HG03095 (cell line): ENCODE data around the gene ASXL3.

Source experiments
- ATAC-seq: cut with Tn5 transposase; IDR thresholded peaks from one replicate; pipeline ENCODE4 v1.9.1; 2021; ENCODE audit warnings: moderate library complexity; ENCODE audit not compliant: unreplicated experiment

ASXL3 gene

DNA sequence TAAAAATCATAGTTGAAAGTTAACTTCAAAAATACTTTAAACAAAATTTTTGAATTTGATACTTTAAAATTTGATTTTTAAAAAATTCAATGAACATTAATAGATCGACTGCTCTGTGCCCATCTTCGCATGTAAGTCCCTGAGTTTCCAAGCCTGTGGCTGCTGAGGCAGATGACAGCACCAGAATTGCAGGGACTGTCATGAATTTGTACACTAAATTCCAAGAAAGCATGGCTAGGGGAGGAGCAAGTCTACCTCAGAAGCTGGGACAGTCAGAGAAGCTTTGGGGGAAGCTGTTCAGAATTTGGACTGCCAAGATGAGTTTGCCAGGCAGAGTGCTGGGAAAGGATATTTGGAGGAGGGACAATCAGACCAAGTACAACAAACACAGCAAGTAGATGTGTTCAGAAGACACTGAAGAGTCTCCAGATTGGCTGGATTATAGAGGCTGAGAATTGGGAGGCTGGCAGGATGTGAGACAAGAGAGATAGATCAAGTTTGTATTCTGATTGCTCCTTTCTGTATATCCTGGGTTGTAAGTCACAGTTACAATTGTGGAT is 79.0 kb downstream of the ASXL3 start:
- no peak for ATAC-seq

DNA sequence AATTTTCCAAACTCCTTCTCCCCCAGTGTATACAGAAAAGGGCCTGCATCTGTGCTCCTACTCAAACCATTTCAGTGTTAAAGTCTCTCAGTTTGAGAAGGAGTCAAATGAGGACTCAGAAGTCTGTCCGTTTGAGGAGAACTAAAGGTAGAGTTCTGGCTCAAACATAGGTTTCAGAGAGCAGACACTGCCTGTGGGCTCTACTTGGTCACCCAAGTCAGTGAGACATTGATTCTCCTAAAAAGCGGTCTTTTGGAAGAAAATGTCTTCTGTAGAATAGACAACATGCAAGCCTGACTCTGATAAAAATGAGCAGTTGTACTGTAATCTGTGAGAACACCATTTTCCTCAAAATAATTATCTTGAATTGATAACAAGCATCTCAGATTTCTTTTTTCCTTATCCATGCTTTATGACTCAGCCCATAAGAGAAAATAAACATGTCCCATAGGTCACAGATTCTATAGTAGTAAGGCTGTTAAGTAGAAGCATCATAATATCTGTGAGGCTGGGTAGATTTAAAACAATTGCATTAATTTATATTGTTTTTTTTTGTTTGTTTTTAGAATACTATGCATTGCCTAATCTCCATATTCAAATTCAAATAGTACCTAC is 82.8 kb downstream of the ASXL3 start:
- ATAC-seq, result no peak

DNA sequence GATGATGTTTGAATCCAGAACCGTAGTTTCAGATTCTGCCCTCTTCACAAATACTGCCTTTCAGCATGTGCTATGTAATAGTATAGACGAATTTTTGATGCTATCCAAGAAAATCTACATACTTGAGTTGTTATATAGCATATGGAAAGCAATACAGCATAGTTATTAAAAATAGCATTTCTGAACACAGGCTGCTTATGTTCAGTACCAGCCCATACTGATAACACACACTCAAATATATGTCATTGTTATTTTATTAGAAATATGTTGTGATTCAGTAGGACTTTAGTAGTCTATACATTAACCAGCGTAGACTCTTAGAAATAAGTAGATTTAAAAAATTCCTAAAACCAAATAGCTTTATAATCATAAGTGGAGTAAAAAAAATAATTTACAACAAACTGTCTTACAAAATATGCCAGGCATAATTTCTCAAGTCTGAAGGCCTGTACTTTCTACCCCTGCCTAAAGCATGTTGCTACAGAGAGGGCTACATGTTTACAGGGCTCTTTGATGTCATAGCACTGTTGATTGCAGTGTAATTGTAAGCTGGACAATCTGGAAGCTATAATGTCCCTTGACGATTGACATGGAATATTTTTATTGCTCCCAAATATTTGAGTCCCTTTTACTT is 86.3 kb downstream of the ASXL3 start:
- no peak for ATAC-seq

DNA sequence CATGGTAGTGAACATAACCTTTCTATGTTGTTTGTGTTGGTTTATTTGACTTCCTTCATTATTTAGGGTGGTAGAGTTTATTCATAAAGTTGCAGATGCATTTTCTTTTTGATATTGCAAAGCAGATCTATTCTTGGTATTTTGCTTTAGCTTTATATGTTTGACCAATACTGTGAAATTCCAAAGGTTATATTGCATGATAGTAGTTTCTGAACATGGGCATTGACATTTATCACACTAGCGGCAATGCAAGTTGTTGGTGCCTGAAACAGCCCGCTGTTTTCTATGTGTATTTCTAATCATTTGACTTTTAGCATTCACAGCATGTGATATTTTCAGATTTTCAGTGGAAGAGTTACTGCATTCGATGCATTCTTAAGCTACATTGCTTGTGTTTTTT is 87.2 kb downstream of the ASXL3 start:
- no peak for ATAC-seq

DNA sequence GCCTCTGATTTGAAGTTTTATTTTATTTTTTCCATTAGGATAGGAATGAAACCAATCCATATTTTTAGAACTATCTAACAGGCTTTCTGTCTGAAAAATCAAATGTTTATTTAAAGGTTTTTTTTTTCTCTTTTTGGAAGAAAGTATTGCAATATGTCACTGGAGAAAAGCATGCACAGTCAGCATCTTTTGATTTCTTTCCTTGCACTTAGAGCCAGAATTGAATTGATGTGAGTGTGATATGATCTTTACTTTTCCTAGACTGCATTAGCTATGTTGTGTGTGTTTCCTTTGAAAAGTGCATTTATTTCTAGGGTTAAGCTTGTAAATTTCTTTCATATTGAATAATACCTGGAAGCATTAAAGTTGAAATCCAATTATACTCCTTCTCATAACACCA is 87.6 kb downstream of the ASXL3 start:
- ATAC-seq, result no peak

DNA sequence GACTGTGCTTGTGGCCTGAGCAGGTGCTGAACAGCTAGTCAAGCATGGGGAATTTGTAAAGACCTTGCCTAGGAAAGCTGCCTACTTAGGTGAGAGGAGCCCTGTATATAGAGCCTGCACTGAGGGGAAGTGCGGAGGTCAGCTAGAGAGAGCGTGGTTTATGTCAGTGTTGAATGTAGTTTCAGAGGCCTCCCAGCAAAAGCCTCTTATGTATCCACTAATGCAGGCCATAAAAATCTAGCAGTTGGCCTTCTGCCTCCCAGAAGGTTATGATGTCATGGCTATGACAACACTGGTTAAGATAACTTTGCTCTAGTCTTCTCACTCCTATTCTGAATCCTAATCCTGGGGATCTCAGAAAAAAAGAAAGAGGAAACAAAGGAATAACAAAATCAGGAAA is 88.9 kb downstream of the ASXL3 start:
- ATAC-seq, result no peak

DNA sequence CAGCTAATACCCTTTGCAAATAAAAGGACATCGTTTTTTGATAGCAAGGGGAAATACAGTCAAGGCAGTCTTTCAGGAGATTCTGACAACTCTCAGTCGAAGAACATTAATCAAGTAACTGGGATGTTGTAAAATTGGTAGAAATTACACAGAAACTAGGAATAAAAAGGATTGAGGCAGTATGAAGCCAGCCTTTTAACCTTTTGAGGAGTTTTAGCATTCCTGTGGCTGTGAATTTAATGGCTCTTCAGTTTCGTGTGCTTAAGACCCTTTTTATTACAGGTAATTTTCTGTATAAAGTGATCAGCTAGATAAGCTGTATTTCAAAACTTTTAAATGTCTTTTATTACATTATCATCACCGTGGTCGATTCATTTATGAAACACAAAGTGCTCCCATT is 91.6 kb downstream of the ASXL3 start:
- ATAC-seq, result no peak

DNA sequence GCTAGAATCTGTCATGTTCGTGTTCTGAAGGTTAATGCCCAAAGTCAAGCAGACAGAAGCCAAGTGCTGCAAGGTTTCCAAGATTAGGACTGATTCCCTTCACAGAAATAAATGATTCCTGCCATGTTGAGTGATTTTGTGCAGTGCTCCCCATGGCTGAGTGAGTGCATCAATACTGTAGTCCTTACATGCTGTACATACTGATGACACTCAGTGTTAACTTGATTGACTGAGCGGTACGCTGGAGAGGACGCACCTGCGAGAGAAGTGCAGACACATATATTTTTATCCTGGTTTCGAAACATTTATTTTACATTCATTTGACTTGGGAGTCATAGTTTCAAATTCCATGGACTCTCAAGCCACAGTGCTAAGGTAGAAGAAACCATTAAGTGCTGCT is 92.0 kb downstream of the ASXL3 start:
- ATAC-seq, result no peak

DNA sequence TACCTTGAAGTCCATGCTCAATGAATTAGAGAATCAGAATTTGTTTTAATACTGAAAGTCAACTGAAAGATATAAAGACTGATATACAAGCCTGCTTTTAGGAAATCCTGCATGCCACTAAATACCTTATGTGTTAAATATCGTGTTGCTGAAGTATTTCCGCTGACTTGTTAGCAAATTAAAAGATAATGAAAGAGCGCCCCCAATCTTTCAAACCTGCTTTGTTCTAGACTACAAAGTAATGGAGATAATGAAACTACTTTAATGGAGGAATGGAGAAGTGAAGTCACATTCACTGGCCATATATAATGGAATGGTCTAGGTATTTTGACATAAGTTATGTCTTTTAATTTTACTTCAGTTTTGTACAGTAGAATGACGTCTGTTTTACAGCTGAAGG is 95.7 kb downstream of the ASXL3 start:
- no peak for ATAC-seq

DNA sequence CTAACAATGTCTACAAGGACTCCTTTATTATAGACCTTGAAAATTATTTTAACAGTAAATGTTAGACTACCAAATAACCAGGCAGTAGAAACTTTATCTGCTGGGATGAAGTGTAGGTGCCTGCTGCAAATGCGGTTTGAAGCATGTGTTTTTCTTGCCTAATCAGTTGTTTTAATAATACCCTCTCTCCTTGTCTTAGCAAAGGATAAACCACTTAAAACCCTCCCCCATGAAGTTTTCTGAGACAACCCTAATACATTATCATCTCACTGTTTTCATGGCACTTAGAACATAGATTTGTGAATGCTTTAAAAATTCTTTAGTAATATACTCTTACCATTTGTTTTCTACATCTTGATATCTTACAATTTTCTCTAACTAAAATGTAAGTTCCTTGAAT is 98.6 kb downstream of the ASXL3 start:
- ATAC-seq, result no peak

DNA sequence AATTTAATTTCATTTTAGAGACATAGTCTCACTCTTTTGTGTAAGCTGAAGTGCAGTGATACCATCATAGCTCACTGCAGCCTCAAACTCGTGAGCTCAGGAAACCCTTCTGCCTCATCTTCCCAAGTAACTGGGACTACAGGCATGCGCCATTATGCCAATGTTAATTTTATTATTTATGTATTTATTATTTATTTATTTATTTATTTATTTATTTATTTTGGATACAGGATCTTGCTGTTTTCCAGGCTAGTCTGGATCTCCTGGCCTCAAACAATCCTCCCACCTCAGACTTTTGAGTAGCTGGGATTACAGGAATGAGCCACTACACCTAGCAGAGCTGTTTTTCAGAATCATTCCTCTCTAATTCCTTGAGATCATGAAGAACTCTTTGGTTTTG is 99.9 kb downstream of the ASXL3 start:
- ATAC-seq, result no peak

DNA sequence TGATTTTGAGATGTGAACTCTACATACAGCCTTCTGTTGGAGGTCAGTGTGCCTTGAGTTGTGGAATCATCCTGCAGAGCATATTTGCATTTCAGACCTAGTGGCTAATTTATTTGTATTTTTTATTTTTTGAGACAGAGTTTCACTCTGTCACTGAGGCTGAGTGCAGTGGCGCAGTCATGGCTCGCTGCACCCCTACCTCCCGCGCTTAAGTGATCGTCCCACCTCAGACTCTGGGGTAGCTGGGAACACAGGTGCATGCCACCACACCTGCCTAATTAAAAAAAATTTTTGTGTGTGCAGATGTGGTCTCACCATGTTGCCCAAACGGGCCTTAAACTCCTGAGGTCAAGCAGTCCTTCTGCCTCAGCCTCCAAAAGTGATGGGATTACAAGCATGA is 104.4 kb downstream of the ASXL3 start:
- ATAC-seq, result no peak

DNA sequence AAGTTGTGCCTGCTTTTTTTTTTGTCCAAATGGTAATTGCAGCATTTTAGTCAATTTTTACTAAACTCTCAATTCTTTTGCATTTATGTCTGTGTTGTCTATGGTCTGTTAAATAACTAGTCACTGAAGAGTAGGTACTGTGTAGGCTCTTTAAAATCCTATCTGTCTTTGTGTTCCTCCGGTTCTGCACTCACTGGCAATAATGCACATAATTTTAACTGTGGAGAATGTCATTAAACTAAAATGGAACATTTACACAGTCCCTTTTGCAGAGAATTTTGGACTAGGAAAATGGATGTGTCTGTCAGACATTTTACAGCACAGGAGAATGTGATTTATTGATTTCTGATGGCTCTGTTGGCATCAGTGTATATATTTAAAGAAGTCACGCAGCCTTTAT is 116.6 kb downstream of the ASXL3 start:
- no peak for ATAC-seq

DNA sequence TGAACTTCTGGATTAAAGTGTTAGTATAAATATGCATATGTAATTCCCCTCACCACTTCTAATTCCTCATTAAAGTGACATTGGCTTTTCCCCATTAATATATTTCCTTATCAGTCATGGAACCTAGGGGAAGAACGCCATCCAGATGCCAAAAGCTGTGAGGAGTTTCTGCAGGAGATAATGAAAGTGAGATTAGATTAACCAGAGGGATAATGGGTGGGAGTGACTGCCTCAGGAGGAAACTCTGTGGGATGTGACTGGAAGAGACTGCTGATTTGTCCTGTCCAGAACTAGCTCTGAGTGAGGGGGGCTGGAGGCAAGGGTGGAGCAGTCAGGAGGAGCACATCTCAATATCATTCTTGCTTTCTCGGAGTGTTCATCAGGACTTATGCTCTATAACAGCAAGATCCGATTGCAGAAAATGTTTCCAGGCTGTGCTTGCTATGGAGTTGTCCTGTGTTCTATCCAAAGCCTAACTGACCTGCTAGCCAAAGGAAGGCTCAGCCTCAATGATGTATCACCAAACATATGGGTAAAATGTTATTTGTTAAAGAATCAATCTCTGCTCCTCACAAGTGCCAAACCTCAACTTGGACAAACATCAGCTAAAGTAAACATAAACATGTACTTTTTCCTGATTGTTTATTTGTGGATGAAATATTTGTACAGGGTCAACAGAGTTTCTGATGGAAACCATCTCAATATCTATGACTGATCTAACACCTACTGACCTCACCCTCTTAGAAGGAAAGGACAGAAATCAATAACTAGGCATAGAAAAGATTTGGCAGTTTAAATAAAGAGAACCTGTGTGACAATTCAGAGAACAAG is 118.5 kb downstream of the ASXL3 start:
- no peak for ATAC-seq

DNA sequence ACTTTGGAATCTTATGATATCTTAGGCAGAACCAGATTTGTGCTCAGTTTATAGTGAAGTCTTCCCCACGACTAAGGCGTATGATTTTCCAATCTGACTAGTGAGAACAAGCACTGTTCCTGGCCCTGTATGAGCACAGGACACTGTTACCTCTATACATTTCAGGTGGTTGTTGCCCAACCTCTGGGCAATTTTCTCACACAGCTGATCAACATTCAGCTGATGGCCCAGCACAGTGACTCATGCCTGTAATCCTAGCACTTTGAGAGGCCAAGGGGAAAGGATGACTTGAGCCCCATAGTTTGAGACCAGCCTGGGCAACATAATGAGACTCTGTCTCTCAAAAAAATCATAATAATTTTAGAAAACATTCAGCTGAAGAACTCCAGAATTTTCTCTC is 119.5 kb downstream of the ASXL3 start:
- no peak for ATAC-seq

DNA sequence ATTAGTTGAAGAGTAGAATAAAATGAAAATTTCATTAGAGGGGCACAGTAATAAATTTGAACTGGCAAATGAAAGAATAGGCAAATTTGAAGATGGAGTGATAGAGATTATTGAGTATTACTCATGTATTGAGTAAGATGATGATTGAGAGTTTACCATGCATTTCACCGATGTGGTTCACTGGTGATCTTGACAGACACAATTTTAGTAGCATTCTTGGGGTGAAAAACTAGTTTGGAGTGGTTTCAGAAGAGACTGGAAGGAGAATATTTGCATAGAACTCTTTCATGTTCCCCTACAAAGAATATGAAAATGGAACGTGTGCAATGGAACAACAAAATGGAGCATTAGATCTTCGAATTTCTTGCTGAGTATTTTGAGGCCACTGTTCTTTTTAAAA is 121.4 kb downstream of the ASXL3 start:
- ATAC-seq, result no peak

DNA sequence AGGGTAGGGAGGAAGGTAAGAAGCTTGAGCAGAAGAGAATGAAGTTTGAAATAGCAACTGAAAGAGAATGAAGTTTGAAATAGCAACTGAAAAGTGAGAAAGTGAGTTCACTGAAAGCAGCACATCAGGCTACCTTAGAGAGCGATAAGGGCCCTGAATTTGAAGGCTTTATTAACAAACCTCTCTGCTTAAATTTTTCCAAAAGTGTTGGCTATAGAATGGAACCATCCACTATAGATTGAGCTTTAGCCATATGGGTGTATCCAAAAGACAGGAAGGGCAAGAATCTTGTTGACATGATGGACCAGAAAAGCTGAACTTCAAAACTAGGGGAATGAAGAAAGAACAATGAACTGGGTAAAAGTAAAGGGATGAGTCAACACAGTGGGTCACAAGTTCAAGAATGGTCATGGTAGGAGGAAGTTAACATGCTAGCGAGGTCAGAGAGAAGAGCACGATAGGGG is 122.5 kb downstream of the ASXL3 start:
- peak; percentile 88 for ATAC-seq

DNA sequence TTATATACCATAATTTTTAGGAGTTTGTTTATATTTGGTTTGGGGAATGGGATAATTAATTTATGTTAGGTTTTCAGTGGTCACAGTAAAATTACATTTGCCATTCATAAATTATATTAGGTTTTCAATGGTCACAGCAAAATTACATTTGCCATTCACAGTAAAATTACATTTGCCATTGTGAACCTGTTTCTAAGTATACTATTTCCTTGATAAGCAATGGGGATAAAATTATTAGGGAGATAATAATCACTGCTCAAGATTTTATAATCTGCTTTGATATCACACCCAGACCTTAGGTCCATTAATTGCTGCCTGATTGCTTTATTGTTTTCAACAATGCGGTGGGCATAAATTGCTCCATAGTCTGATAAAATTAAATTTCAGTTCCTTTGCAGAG is 124.6 kb downstream of the ASXL3 start:
- no peak for ATAC-seq

DNA sequence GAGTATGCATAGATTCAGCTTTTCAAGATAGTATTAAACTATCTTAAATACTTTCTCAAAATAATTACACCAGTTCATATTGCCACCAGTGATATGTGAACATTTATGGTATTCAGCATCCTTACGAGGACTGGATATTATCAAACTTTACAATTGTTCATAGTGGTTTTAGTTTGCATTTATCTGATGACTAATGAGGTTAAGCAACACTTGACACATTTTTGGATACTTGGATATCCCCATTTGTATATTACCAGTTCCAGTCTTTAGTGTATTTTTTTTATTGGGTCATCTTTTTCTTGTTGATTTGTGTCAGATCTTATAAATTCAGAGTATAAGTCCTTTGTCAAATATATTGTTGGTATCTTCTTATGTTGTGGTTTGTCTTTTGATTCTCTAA is 128.4 kb downstream of the ASXL3 start:
- no peak for ATAC-seq

DNA sequence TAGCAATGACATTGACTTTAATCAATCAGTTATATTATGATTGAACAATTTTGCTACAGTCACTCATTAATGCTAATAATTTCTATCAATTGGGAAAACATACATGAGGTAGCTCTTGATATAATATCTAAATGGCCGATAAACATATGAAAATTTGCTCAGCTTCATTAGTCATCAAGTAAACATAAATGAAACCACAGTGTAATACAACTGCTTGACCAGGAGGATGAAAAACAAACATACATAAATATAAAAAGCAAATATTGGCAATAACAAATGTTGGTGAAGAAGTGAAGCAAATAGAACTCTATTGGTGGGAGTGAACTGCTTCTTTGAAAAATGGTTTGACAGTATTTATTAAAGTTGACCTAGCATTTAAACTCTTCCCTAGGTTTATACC is 130.9 kb downstream of the ASXL3 start:
- ATAC-seq, result no peak

DNA sequence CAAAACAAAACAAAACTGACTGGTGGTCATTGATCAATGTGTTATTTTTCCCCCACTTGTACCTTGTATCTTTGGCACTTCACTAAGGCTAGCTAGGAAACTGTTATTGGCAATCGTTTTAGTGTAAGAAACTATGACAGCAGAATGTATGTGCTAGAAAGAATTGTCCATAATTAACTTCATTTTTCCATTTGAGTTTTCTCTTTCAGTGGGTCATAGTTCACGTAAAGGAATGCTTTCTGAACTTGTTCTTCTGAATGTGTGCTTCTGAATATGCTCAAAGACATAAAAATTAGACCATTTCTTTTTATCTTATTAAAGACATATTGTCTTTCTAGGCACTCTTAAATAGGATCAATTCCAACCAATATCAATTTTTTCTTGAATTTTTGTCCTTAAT is 132.2 kb downstream of the ASXL3 start:
- no peak for ATAC-seq

DNA sequence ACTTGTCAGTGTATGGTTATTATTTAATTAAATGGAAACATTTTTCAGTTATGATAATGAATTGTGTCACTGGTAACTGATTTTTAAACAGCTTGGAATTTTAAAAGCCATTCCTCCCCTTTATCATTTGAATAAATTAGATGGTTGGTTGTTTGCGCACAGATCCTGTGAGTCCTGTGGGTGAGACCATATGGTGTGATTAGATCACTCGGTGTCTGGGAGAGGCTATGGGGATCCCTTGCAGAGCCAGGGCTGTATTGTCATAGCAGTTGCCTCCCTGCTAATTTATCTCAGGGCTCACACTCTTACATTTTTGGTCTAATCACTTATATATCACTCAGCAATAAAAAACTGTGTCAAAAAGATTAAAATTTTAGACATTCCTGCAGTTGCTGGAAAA is 133.5 kb downstream of the ASXL3 start:
- no peak for ATAC-seq
